Fibroblast of villous mesenchyme (primary cell): Measurements from ENCODE around the gene TRMT1. TPM values are rescaled to one million over a fixed set of nuclear protein-coding genes. Genes with fewer than 3 reads are reported as not detected.

ENCODE experiments used
- DNase-seq: peaks from one replicate; pipeline ENCODE4 v3.0.0-alpha.2; 2010; ENCODE audit warnings: low read depth
- H3K4me3 ChIP-seq: 2 replicates; pipeline ENCODE4 v1.5.1; 2011; ENCODE audit warnings: low read depth, mild to moderate bottlenecking, low read length
- total RNA-seq: library from RNA; depleted of rRNA; stranded (reverse); fragments of >200 nt; gene quantifications from 2 replicates; pipeline ENCODE4 v1.2.3, GENCODE V29; 2012
- TF ChIP-seq, protein P1 (sequence below): IDR thresholded peaks from 2 replicates; pipeline ENCODE4 v1.5.1; 2012; ENCODE audit warnings: low read depth, mild to moderate bottlenecking, low read length; ENCODE audit not compliant: insufficient read depth

The TRMT1 gene
- total RNA-seq, 1 donor, result 25.9 TPM

DNA sequence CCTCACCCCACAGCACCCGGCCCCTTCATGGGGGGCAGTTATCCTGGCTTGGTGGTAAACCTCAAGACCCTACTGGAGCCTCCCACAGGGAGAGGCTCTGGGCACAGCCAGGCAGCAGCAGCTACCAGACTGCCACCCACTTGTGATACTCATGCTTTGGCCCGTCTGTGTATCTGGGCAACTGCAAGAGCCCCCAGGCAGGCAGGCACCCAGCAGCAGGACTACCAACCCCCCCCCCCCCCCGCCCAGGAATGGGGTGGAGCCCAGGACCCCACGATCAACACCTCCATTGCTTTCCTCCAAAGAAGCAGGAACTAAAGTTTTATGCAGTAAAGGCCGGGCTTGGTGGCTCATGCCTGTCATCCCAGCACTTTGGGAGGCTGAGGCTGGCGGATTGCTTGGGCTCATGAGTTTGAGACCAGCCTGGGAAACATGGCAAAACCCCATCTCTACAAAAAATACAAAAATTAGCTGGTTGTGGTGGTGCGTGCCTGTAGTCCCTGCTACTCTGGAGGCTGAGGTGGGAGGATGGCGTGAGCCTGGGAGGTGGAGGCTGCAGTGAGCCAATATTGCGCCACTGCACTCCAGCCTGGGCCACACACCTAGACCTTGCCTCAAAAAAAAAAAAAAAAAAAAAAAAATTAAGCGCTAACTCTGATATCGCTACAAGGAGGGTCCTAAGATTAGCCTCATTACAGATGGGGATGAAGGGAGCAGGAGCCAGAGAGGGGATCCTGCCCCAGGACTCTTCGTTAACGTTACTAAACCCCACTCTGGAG is 12.8 kb downstream of the TRMT1 start:
- TF ChIP-seq, protein P1, sequence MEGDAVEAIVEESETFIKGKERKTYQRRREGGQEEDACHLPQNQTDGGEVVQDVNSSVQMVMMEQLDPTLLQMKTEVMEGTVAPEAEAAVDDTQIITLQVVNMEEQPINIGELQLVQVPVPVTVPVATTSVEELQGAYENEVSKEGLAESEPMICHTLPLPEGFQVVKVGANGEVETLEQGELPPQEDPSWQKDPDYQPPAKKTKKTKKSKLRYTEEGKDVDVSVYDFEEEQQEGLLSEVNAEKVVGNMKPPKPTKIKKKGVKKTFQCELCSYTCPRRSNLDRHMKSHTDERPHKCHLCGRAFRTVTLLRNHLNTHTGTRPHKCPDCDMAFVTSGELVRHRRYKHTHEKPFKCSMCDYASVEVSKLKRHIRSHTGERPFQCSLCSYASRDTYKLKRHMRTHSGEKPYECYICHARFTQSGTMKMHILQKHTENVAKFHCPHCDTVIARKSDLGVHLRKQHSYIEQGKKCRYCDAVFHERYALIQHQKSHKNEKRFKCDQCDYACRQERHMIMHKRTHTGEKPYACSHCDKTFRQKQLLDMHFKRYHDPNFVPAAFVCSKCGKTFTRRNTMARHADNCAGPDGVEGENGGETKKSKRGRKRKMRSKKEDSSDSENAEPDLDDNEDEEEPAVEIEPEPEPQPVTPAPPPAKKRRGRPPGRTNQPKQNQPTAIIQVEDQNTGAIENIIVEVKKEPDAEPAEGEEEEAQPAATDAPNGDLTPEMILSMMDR, result no peak
- DNase-seq, result no peak
- no peak overlapping the region for H3K4me3 ChIP-seq

DNA sequence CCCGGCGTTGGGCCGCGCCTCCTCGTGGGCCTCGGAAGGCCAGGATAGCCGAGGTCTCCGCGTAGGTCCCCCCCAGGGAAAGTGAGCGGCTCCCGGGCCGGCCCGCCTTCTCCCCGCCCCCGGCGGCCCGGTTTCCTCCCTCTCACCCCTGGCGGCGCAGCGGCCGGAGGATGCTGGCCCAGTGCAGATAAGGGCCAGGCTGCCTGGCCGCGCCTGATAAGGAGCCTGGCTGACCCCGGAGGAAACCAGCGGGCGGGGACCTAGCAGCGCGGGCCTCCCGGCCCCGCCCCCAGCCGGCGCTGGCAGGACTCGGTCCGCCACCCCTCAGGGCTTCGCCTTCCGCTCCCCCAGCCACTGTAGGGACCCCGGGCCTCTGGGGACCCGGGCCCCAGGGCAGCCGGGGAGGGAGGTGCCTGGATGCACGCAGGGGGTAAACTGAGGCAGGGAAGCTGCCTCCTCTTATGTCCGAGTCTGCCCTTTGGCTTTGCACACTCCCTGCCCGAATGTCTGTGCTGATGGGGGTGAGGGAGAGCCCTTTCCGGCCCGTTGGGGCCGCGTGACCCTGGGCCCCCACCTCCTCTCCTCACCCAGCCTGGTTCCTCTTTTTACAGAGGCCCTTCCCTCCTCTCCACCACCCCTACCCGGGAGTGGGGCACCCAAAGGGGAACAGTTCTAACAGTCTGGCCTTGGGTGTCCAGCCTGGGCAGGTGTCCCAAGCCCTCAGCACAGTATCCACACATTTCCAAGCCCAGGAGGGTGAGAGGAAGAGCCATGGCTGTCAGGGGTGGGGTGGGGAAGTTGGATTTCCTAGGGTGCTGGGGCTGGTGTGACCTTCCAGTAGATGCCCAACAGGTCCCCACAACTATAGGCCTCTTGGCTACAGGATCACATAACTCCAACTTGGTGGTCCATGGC is 13.6 kb downstream of the TRMT1 start, which contains the start of gene LYL1:
Gene LYL1, minus strand, starts transcription at position 193 of the 915 bp plus-strand sequence. CDS start 1,687 bp downstream, outside the sequence.
- H3K4me3 ChIP-seq, result peak within 1 kb of the TSS; percentile 48
- TF ChIP-seq, protein P1, result no peak
- DNase-seq, result peak; percentile 67

DNA sequence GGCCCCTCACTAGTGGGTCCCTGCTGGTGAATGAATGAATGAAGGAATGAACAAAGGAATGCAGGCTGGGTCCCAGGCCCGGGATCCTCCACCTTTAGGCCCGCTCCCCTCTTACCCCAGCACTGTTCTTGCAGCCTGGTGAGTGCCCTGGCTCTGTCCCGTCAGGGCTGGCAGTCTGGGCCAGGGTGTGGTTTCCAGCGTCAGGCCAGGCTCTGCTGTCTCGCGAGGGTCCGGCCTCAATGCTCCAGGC is 14.2 kb downstream of the TRMT1 start:
- TF ChIP-seq, protein P1, result no peak
- peak overlapping the region; percentile 48 for H3K4me3 ChIP-seq
- DNase-seq, result no peak

DNA sequence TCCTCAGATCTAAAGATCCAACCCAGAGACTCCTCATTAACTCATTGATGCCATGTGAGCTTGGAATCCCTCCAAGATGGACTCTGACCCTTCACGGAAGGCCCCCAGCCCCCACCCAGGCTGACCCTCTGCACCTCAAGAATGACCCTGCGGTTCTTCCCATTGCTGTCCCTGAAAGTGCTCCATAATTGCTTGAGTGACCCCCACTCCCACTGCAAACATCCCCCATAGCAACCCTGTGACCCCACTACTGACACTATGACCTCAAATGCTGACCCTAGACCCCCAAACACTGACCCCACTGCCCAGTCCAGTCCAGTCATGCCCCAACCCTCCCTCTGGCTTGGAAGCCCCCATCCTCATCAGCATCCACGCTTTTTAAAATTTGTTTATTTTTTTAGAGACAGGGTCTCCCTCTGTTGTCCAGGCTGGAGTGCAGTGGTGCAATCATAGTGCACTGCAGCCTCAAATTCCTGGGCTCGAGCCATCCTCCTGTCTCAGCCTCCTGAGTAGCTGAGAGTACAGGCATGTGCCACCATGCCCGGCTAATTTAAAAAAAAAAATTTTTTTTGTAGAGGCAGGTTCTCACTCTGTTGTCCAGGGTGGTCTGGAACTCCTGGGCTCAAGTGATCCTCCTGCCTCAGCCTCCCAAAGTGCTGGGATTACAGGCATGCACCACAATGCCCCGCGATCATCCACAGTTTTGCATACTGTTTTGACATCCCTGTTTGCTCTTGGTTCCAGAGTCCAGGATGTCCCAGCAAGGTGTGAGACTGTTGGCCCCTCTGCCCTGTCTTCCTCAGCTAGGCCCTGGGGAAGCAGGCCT is 14.7 kb downstream of the TRMT1 start:
- TF ChIP-seq, protein P1, result no peak
- H3K4me3 ChIP-seq, result peak overlapping the region; percentile 48
- no peak for DNase-seq

DNA sequence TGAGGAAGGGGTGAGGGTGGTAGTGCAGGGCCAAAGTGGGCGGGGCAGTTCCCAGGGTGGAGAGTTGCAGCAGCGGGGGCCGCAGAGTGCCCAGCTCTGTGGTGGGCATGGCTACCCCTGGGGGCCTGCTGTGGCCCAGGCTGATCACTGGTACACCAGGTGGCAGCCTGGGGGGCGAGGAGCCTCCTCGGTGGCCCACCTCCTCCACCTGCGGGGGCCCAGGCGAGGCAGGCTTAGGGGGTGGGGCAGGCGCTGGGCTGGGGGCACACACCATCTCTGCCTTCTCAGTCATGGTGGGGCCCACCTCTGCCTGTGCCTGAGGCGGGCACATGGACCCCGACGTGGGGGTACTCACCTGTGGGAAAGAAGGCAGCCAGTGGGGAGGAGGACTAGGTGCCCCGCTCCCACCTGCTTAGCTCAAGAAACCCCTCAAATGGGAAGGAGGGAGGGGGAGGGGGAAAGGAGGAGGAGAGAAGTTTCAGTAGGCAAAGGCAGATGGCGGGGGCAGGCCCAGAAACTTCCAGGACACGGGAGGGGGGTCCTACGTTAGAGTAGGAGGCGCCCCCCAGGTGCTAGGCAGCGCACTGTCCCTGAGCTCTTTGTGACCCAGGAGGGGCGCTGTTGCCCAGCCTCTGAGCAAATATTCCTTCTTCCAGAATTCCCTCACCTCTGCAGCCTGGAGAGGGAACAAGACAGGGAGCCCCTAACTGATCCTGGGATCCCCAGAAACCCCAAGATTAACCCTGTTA is 15.5 kb downstream of the TRMT1 start:
- H3K4me3 ChIP-seq, result no peak overlapping the region
- TF ChIP-seq, protein P1, result peak; percentile 24
- no peak for DNase-seq
